ENCODE measurements around the gene NBEA.

The NBEA gene

GRCh38 chr13:35512271-35512920 lies 570.3 kb downstream of the NBEA start:
- DNase-seq (ENCODE audit: low spot score): no peak

GRCh38 chr13:35514061-35514477 lies 572.0 kb downstream of the NBEA start:
- no peak for DNase-seq (ENCODE audit: low spot score)

- DNase-seq (ENCODE audit: low spot score): no peak
These were observed 572.9 kb downstream of the NBEA start for GRCh38 chr13:35514801-35515502.

- DNase-seq (ENCODE audit: low spot score): no peak
These were observed 576.4 kb downstream of the NBEA start for GRCh38 chr13:35518337-35518946.

- DNase-seq (ENCODE audit: low spot score): no peak
These were observed 582.1 kb downstream of the NBEA start for GRCh38 chr13:35524171-35524570.

GRCh38 chr13:35526577-35526976 lies 584.5 kb downstream of the NBEA start:
- no peak for DNase-seq (ENCODE audit: low spot score)

GRCh38 chr13:35527451-35527850 lies 585.4 kb downstream of the NBEA start:
- no peak for DNase-seq (ENCODE audit: low spot score)

- no peak for DNase-seq (ENCODE audit: low spot score)
These were observed 588.1 kb downstream of the NBEA start for GRCh38 chr13:35530147-35530546.

GRCh38 chr13:35530581-35530980 lies 588.5 kb downstream of the NBEA start:
- no peak for DNase-seq (ENCODE audit: low spot score)

- DNase-seq (ENCODE audit: low spot score): no peak
These were observed 589.5 kb downstream of the NBEA start for GRCh38 chr13:35531526-35531925.

GRCh38 chr13:35534343-35534742 lies 592.3 kb downstream of the NBEA start:
- no peak for DNase-seq (ENCODE audit: low spot score)

- DNase-seq (ENCODE audit: low spot score): no peak
These were observed 606.7 kb downstream of the NBEA start for GRCh38 chr13:35548790-35549189.

GRCh38 chr13:35549481-35549880 lies 607.4 kb downstream of the NBEA start:
- DNase-seq (ENCODE audit: low spot score): no peak

GRCh38 chr13:35552172-35552844 lies 610.2 kb downstream of the NBEA start:
- DNase-seq (ENCODE audit: low spot score): no peak

GRCh38 chr13:35554972-35555623 lies 613.0 kb downstream of the NBEA start:
- DNase-seq (ENCODE audit: low spot score): no peak

GRCh38 chr13:35557475-35557874 lies 615.4 kb downstream of the NBEA start:
- DNase-seq (ENCODE audit: low spot score): no peak

GRCh38 chr13:35561540-35561939 lies 619.5 kb downstream of the NBEA start:
- no peak for DNase-seq (ENCODE audit: low spot score)

GRCh38 chr13:35565273-35565672 lies 623.2 kb downstream of the NBEA start:
- DNase-seq (ENCODE audit: low spot score): no peak

GRCh38 chr13:35566340-35566739 lies 624.3 kb downstream of the NBEA start:
- no peak for DNase-seq (ENCODE audit: low spot score)

GRCh38 chr13:35567406-35567980 lies 625.4 kb downstream of the NBEA start:
- DNase-seq (ENCODE audit: low spot score): no peak

GRCh38 chr13:35573639-35574038 lies 631.6 kb downstream of the NBEA start:
- DNase-seq (ENCODE audit: low spot score): no peak

GRCh38 chr13:35592457-35592856 lies 650.4 kb downstream of the NBEA start:
- no peak for DNase-seq (ENCODE audit: low spot score)
